Measurements from ENCODE around the gene RXRB. TPM values are rescaled to one million over a fixed set of nuclear protein-coding genes. Genes with fewer than 3 reads are reported as not detected.

The RXRB gene
- polyA plus RNA-seq, 1 of the 3 experiments (the other 2 are of a cell fraction): 45.8 TPM

GRCh38 chr6:33236852-33237251, 36.4 kb upstream of the RXRB start:
- no peak overlapping the region for H3K4me2 ChIP-seq
- 50% methylated on average over 6 of the region's 6 CpGs for WGBS (ENCODE audit: low lambda C conversion rate)
- peaks cover 74% of the 10 kb centered on the region for H3K27me3 ChIP-seq (ENCODE audit: insufficient read depth)
- ChIA-PET CTCF (interaction anchor here (2.2 to 9.1 kb wide), 2 partner anchors 11 to 75 kb away, joined by 7 to 68 read pairs; no protein-coding TSS in a partner anchor), POLR2A (interaction anchor here (1.4 kb wide), 1 partner anchor 11 kb away, joined by 5 read pairs; no protein-coding TSS in a partner anchor)
- no peaks in the 10 kb centered on the region for H3K36me3 ChIP-seq (replicated peaks in 1 of 2; ENCODE audit: control insufficient read depth in 1 of 2, insufficient read depth in 2 of 2, low read length in 1 of 2)
- H3K4me3 ChIP-seq (ENCODE audit: low read depth in 2 of 2, low read length in 1 of 2): no peak overlapping the region
- no peak for TF ChIP-seq TAF1 (IDR thresholded peaks at IDR 0.05; ENCODE audit: borderline replicate concordance, low read depth, low read length)
- TF ChIP-seq POLR2AphosphoS5 (IDR thresholded peaks at IDR 0.05; ENCODE audit: low read depth, low read length): no peak
- no peak for TF ChIP-seq FOXJ3 (CRISPR knock-in tag; IDR thresholded peaks at IDR 0.05)
- no peak for TF ChIP-seq NRF1 (IDR thresholded peaks at IDR 0.05; ENCODE audit: low read depth, low read length)
- TF ChIP-seq RCOR1 (IDR thresholded peaks at IDR 0.05; ENCODE audit: low read length): no peak
- no peak for TF ChIP-seq TEAD4 (IDR thresholded peaks at IDR 0.05; ENCODE audit: borderline replicate concordance, insufficient read depth)
- no peak for TF ChIP-seq PBX3 (IDR thresholded peaks at IDR 0.05)
- TF ChIP-seq MXI1 (IDR thresholded peaks at IDR 0.05; ENCODE audit: low read depth, low read length): no peak
- no peak for TF ChIP-seq FOXM1 (IDR thresholded peaks at IDR 0.05; ENCODE audit: low read depth)
- no peak for TF ChIP-seq MEF2A (IDR thresholded peaks at IDR 0.05; ENCODE audit: borderline replicate concordance, low read depth)
- TF ChIP-seq ELF1 (IDR thresholded peaks at IDR 0.05): no peak
- no peak for TF ChIP-seq SMC3 (IDR thresholded peaks at IDR 0.05; ENCODE audit: low read depth, low read length)
- TF ChIP-seq ZBTB33 (IDR thresholded peaks at IDR 0.05; ENCODE audit: borderline replicate concordance, low read depth): no peak
- TF ChIP-seq IRF3 (IDR thresholded peaks at IDR 0.05; ENCODE audit: low read depth, low read length): no peak
- TF ChIP-seq USF2 (IDR thresholded peaks at IDR 0.05; ENCODE audit: borderline replicate concordance, low read depth, low read length): no peak
- TF ChIP-seq TCF12 (IDR thresholded peaks at IDR 0.05): no peak
- TF ChIP-seq YY1 (IDR thresholded peaks at IDR 0.05; ENCODE audit: low read depth): no peak
- no peaks in the 10 kb centered on the region for H3K79me2 ChIP-seq (ENCODE audit: insufficient read depth)
- no peaks in the 10 kb centered on the region for H4K20me1 ChIP-seq (ENCODE audit: insufficient read depth)
- no peak overlapping the region for H3K9ac ChIP-seq
- H3K4me1 ChIP-seq (ENCODE audit: control insufficient read depth in 1 of 2, insufficient read depth in 2 of 2, low read depth in 1 of 2, low read length in 1 of 2): no peaks in the 10 kb centered on the region; a peak in 1 of 4 replicates
- H3K27ac ChIP-seq (ENCODE audit: low read depth in 2 of 2, low read length in 1 of 2): no peak overlapping the region
- no peaks in the 10 kb centered on the region for H3K9me3 ChIP-seq
- H2AFZ ChIP-seq (ENCODE audit: low read depth): no peak overlapping the region
- no peaks in the 10 kb centered on the region for H3K9me2 ChIP-seq
- no peaks in the 10 kb centered on the region for H3F3A ChIP-seq (replicated peaks; ENCODE audit: insufficient read depth)
- DNase-seq: no peak

Data from SK-N-SH (cell line).